A549 (cell line): Measurements from ENCODE around the gene COX19. TPM values are rescaled to one million over a fixed set of nuclear protein-coding genes. Genes with fewer than 3 reads are reported as not detected.

Source experiments
- ATAC-seq, 2 experiments: fragments of 200-7000 bp in 1 of 2; fragments of >200 bp in 1 of 2; cut with Nextera tagmentation in 1 of 2; cut with Tn5 transposase in 1 of 2; 3 replicates each; pipeline versions ENCODE4 v1.8.0 to v1.9.1; 2018 to 2020; ENCODE audit warnings: mild to moderate bottlenecking in 1 of 2, moderate library complexity in 1 of 2
- CTCF ChIA-PET: fragments of 300-600 bp; sonication (Branson Sonifier 250); formaldehyde crosslinking; extraction: SDS; loops from one replicate; lab custom pipeline; 2021; ENCODE audit warnings: antibody characterized with exemption, inconsistent platforms; lab: Yijun Ruan, JAX
- POLR2A ChIA-PET: fragments of 350-600 bp; formaldehyde crosslinking; extraction: SDS; loops from one replicate; lab custom pipeline; 2021; ENCODE audit warnings: antibody characterized with exemption, inconsistent platforms; lab: Yijun Ruan, JAX
- DNase-seq, 2 experiments: peaks; one replicate each; pipeline versions ENCODE4 v3.0.0 to v3.0.0-alpha.2; 2011 to 2016; ENCODE audit warnings: low read depth in 1 of 2, low spot score in 1 of 2
- FAIRE-seq: peaks from 2 replicates; lab custom pipeline; 2011; peaks lifted over from hg19 to GRCh38; lab: Jason Lieb, UNC
- H3K27ac ChIP-seq, 2 experiments: fragments of >200 bp; sonication (Bioruptor Twin); formaldehyde crosslinking; 3 replicates each; pipeline ENCODE4 v1.5.1; 2016 to 2017
- H3K4me1 ChIP-seq: fragments of >200 bp; sonication (Bioruptor Twin); formaldehyde crosslinking; 3 replicates; pipeline ENCODE4 v1.6.1; 2016
- H3K4me2 ChIP-seq: fragments of >200 bp; sonication (Bioruptor Twin); formaldehyde crosslinking; 3 replicates; pipeline ENCODE4 v1.6.1; 2016
- H3K4me3 ChIP-seq: fragments of >200 bp; sonication (Bioruptor Twin); formaldehyde crosslinking; 3 replicates; pipeline ENCODE4 v1.5.1; 2016
- H3K9me3 ChIP-seq: fragments of >200 bp; sonication (Bioruptor Twin); formaldehyde crosslinking; 3 replicates; pipeline ENCODE4 v1.6.1; 2016
- BCL3 ChIP-seq: fragments of >200 bp; sonication (Bioruptor Twin); formaldehyde crosslinking; IDR thresholded peaks from 3 replicates; pipeline ENCODE4 v1.6.1; 2016
- BHLHE40 ChIP-seq: IDR thresholded peaks from 2 replicates; pipeline ENCODE4 v1.6.1; 2012; ENCODE audit warnings: low read depth, low read length, inconsistent platforms
- CBX2 ChIP-seq: fragments of 200-600 bp; sonication (generic); IDR thresholded peaks from 2 replicates; pipeline ENCODE4 v1.6.1; 2016; ENCODE audit warnings: low read depth, mild to moderate bottlenecking, borderline replicate concordance
- CBX8 ChIP-seq: fragments of 200-600 bp; sonication (generic); IDR thresholded peaks from 2 replicates; pipeline ENCODE4 v1.6.1; 2016
- CTCF ChIP-seq: fragments of >200 bp; sonication (Bioruptor Twin); formaldehyde crosslinking; IDR thresholded peaks from 3 replicates; pipeline ENCODE4 v1.5.1; 2016
- EHF ChIP-seq: fragments of 250-450 bp; sonication (Bioruptor Pico); IDR thresholded peaks from 2 replicates; pipeline ENCODE4 v1.5.0; 2020; ENCODE audit warnings: mild to moderate bottlenecking
- ESRRA ChIP-seq: fragments of 150-350 bp; IDR thresholded peaks from 2 replicates; pipeline ENCODE4 v1.6.1; 2014; ENCODE audit warnings: mild to moderate bottlenecking, low read length, borderline replicate concordance
- FOSB ChIP-seq: fragments of 250-450 bp; sonication (Bioruptor Pico); IDR thresholded peaks from 2 replicates; pipeline ENCODE4 v1.5.0; 2020; ENCODE audit warnings: mild to moderate bottlenecking, moderate library complexity
- FOXS1 ChIP-seq: fragments of 250-450 bp; sonication (Bioruptor Pico); IDR thresholded peaks from 2 replicates; pipeline ENCODE4 v1.5.0; 2020; ENCODE audit warnings: mild to moderate bottlenecking, moderate library complexity
- HOXA7 ChIP-seq: fragments of 250-450 bp; sonication (Bioruptor Pico); IDR thresholded peaks from 2 replicates; pipeline ENCODE4 v1.5.0; 2020; ENCODE audit warnings: mild to moderate bottlenecking, moderate library complexity
- HOXB5 ChIP-seq: fragments of 250-450 bp; sonication (Bioruptor Pico); IDR thresholded peaks from 2 replicates; pipeline ENCODE4 v1.5.0; 2020; ENCODE audit warnings: mild to moderate bottlenecking, moderate library complexity
- KDM5A ChIP-seq: fragments of 200-600 bp; sonication (generic); IDR thresholded peaks from 2 replicates; pipeline ENCODE4 v1.6.1; 2016; ENCODE audit warnings: antibody characterized with exemption, mild to moderate bottlenecking
- MAFK ChIP-seq: fragments of 450-650 bp; IDR thresholded peaks from 2 replicates; pipeline ENCODE4 v1.6.1; 2014; ENCODE audit not compliant: partially characterized antibody
- MAZ ChIP-seq: fragments of 150-350 bp; IDR thresholded peaks from 2 replicates; pipeline ENCODE4 v1.6.1; 2014; ENCODE audit warnings: antibody characterized with exemption, low read depth, low read length, borderline replicate concordance
- NR3C1 ChIP-seq: fragments of >200 bp; sonication (Bioruptor Twin); formaldehyde crosslinking; IDR thresholded peaks from 3 replicates; pipeline ENCODE4 v1.6.1; 2017
- RCOR1 ChIP-seq: fragments of 150-350 bp; IDR thresholded peaks from 2 replicates; pipeline ENCODE4 v1.6.1; 2014; ENCODE audit warnings: antibody characterized with exemption, low read length, low read depth
- SMC3 ChIP-seq: fragments of >200 bp; sonication (Bioruptor Twin); formaldehyde crosslinking; IDR thresholded peaks from 3 replicates; pipeline ENCODE4 v1.6.1; 2018; ENCODE audit warnings: inconsistent platforms
- TFCP2L1 ChIP-seq: fragments of 250-450 bp; sonication (Bioruptor Pico); IDR thresholded peaks from 2 replicates; pipeline ENCODE4 v1.5.0; 2021; ENCODE audit warnings: mild to moderate bottlenecking
- ZC3H11A ChIP-seq: fragments of 450-650 bp; IDR thresholded peaks from 2 replicates; pipeline ENCODE4 v1.6.1; 2014; ENCODE audit warnings: antibody characterized with exemption, mild to moderate bottlenecking
- WGBS: methylation state at CpG from one replicate; pipeline ENCODE4 v1.1.6; 2017; ENCODE audit errors: missing lambda C conversion rate; 5-methylcytosine and 5-hydroxymethylcytosine counted together
- polyA plus RNA-seq, 4 experiments: library from polyadenylated mRNA; depleted of rRNA in 3 of 4; stranded (reverse); fragments of >200 nt; fragmentation: RNase III in 1 of 4; extraction: RNeasy Plus Mini Kit Qiagen cat#74134 plus additional on column Dnase treatment in 1 of 4; gene quantifications; 2 replicates in 3 of 4; 3 replicates in 1 of 4; pipeline ENCODE4 v1.2.3, GENCODE V29; 2011 to 2017
- TF ChIP-seq, protein P1 (sequence below): fragments of 150-350 bp; IDR thresholded peaks from 2 replicates; pipeline ENCODE4 v1.6.1; 2014; ENCODE audit warnings: low read depth, mild to moderate bottlenecking, low read length
- TF ChIP-seq, protein P2 (sequence below): fragments of 250-450 bp; sonication (Bioruptor Pico); IDR thresholded peaks from 2 replicates; pipeline ENCODE4 v1.5.0; 2021; ENCODE audit warnings: mild to moderate bottlenecking, moderate library complexity, borderline replicate concordance
- TF ChIP-seq, protein P3 (sequence below): IDR thresholded peaks from 2 replicates; pipeline ENCODE4 v1.6.1; 2012
- TF ChIP-seq, protein P4 (sequence below): fragments of 200-600 bp; sonication (generic); IDR thresholded peaks from 2 replicates; pipeline ENCODE4 v1.6.1; 2016; ENCODE audit warnings: antibody characterized with exemption, mild to moderate bottlenecking, moderate library complexity

Gene COX19
- polyA plus RNA-seq, 2 of the 4 experiments (the other 2 are of a cell fraction): 6.2 to 7.6 TPM

DNA sequence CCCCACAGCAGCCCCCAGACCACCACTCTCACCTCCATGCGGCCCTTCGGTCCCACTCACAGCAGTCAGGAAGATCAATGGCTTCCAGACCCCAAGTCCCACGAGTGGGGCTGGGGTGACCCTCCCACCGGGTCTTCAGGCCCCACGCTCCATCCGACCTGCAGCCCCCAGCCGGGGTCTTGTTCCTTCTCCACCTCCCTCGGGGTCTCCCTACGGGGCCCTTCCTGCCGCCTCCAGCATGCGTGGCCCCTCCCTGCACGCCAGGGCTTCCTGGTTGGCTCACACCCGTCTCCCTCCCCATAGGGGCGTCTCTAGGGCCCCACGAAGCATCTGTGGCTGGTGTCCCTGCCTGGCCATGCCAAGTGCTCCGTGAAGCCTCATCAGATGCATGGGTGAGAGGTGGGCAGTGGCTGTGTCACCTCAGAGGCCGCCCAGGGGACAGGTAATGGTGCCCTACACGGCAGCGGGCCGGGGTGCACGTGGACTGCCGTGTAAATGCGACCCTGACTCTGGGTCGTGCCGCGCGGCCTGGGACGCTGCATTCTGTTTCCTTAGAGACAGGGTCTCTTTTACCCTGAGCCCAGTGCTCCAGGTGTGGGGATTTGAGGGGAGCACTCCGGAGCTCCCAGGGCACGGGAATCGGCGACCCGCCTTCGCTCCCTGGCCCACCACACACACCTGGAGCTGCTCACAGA, 40.7 kb downstream of the COX19 start:
- WGBS: 83% methylated on average over 17 of the region's 34 CpGs
- POLR2A ChIA-PET: no interaction called here

GRCh38 chr7:932651-932975, 42.7 kb downstream of the COX19 start:
- H3K9me3 ChIP-seq: no peaks in the 10 kb centered on the region
- no peak for FAIRE-seq
- H3K4me2 ChIP-seq: no peak overlapping the region
- DNase-seq: no peak
- POLR2A ChIA-PET: no interaction called here
- CTCF ChIA-PET: interaction anchor here (0.6 to 0.9 kb wide), 2 partner anchors 60 to 437 kb away, joined by 3 read pairs; no protein-coding TSS in a partner anchor
- TF ChIP-seq HOXA7 (CRISPR knock-in tag): no peak
- TF ChIP-seq, all 56 proteins: peak for 0
- H3K4me3 ChIP-seq: no peak overlapping the region
- no peak for ATAC-seq
- H3K4me1 ChIP-seq: peaks cover 12% of the 10 kb centered on the region
- no peak overlapping the region for H3K27ac ChIP-seq
- 84% methylated on average over 11 of the region's 11 CpGs for WGBS

More for the DNA sequence above, 40.7 kb downstream of the COX19 start:
- DNase-seq (no peak), FAIRE-seq (no peak), ATAC-seq (no peak)
- H3K4me2 ChIP-seq: no peak overlapping the region
- peaks cover 12% of the 10 kb centered on the region for H3K4me1 ChIP-seq
- CTCF ChIA-PET: no interaction called here
- no peaks in the 10 kb centered on the region for H3K9me3 ChIP-seq
- H3K4me3 ChIP-seq: no peak overlapping the region
- TF ChIP-seq TFCP2L1: no peak
- no peak for TF ChIP-seq ESRRA
- TF ChIP-seq ZC3H11A: no peak
- no peak for TF ChIP-seq HOXB5 (CRISPR knock-in tag)
- TF ChIP-seq KDM5A: no peak
- TF ChIP-seq BCL3: no peak
- TF ChIP-seq FOSB (CRISPR knock-in tag): no peak
- no peak for TF ChIP-seq SMC3
- TF ChIP-seq CBX2: no peak
- H3K27ac ChIP-seq: no peak overlapping the region

DNA sequence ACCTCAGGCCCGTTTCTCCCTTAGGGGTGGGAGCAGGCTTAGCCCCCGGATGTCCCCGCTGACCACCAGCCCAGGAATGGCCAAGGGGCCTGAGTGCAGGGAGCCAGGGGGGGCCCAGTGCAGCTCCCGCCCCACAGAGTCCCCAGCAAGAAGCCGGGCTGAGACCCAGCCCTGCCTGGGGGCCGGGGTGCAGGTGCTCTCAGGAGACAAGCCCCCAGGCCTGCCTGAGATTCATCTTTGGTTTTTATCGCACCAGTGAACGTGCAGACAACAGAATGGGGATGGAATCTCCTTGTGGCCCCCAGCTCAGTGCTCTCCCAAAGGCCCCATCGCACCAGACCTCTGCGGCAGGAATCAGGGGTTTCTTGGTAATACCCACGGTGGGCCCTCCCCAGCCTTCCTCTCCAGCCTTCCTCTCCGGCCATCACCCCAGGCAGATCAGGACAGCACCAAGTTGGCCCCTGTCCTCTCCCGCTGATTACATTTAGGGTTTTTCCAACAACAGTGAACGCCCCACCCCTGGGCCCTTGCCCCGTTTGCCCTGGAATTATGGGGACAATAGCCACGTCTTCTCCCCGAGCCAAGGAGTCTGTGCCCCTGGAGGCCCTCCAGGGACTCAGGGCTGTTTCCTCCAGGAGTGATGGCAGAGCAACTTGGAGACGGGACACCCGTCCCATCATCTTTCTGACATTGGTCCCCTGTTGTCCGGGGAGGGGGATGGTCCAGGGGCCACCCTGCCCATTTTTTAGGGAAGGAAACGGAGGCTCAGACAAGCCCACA, 43.3 kb downstream of the COX19 start:
- TF ChIP-seq EHF (CRISPR knock-in tag) (no peak), FOXS1 (CRISPR knock-in tag) (no peak), MAFK (no peak), KDM5A (no peak), MAZ (no peak), CTCF (no peak), NR3C1 (no peak), RCOR1 (no peak), CBX2 (no peak), CBX8 (no peak), BHLHE40 (no peak)
- TF ChIP-seq, protein P1, sequence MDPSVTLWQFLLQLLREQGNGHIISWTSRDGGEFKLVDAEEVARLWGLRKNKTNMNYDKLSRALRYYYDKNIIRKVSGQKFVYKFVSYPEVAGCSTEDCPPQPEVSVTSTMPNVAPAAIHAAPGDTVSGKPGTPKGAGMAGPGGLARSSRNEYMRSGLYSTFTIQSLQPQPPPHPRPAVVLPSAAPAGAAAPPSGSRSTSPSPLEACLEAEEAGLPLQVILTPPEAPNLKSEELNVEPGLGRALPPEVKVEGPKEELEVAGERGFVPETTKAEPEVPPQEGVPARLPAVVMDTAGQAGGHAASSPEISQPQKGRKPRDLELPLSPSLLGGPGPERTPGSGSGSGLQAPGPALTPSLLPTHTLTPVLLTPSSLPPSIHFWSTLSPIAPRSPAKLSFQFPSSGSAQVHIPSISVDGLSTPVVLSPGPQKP: no peak
- TF ChIP-seq, protein P2, sequence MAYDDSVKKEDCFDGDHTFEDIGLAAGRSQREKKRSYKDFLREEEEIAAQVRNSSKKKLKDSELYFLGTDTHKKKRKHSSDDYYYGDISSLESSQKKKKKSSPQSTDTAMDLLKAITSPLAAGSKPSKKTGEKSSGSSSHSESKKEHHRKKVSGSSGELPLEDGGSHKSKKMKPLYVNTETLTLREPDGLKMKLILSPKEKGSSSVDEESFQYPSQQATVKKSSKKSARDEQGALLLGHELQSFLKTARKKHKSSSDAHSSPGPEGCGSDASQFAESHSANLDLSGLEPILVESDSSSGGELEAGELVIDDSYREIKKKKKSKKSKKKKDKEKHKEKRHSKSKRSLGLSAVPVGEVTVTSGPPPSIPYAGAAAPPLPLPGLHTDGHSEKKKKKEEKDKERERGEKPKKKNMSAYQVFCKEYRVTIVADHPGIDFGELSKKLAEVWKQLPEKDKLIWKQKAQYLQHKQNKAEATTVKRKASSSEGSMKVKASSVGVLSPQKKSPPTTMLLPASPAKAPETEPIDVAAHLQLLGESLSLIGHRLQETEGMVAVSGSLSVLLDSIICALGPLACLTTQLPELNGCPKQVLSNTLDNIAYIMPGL (CRISPR knock-in tag): no peak
- TF ChIP-seq, protein P3, sequence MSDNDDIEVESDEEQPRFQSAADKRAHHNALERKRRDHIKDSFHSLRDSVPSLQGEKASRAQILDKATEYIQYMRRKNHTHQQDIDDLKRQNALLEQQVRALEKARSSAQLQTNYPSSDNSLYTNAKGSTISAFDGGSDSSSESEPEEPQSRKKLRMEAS: no peak
- TF ChIP-seq, protein P4, sequence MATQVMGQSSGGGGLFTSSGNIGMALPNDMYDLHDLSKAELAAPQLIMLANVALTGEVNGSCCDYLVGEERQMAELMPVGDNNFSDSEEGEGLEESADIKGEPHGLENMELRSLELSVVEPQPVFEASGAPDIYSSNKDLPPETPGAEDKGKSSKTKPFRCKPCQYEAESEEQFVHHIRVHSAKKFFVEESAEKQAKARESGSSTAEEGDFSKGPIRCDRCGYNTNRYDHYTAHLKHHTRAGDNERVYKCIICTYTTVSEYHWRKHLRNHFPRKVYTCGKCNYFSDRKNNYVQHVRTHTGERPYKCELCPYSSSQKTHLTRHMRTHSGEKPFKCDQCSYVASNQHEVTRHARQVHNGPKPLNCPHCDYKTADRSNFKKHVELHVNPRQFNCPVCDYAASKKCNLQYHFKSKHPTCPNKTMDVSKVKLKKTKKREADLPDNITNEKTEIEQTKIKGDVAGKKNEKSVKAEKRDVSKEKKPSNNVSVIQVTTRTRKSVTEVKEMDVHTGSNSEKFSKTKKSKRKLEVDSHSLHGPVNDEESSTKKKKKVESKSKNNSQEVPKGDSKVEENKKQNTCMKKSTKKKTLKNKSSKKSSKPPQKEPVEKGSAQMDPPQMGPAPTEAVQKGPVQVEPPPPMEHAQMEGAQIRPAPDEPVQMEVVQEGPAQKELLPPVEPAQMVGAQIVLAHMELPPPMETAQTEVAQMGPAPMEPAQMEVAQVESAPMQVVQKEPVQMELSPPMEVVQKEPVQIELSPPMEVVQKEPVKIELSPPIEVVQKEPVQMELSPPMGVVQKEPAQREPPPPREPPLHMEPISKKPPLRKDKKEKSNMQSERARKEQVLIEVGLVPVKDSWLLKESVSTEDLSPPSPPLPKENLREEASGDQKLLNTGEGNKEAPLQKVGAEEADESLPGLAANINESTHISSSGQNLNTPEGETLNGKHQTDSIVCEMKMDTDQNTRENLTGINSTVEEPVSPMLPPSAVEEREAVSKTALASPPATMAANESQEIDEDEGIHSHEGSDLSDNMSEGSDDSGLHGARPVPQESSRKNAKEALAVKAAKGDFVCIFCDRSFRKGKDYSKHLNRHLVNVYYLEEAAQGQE: no peak
- H3K27ac ChIP-seq: no peak overlapping the region
- POLR2A ChIA-PET: no interaction called here

More for the DNA sequence above, 43.3 kb downstream of the COX19 start:
- Histone ChIP-seq H3K9me3 (no peaks in the 10 kb centered on the region), H3K4me2 (no peak overlapping the region), H3K4me1 (peaks cover 12% of the 10 kb centered on the region), H3K4me3 (no peak overlapping the region)
- no peak for ATAC-seq
- CTCF ChIA-PET: no interaction called here
- no peak for FAIRE-seq
- no peak for DNase-seq
- 75% methylated on average over 18 of the region's 21 CpGs for WGBS
